Measurements from ENCODE around the gene SCN2A.
A peak's percentile ranks its signal among the peaks of the same experiment; 100 is the strongest.

Gene SCN2A

DNA sequence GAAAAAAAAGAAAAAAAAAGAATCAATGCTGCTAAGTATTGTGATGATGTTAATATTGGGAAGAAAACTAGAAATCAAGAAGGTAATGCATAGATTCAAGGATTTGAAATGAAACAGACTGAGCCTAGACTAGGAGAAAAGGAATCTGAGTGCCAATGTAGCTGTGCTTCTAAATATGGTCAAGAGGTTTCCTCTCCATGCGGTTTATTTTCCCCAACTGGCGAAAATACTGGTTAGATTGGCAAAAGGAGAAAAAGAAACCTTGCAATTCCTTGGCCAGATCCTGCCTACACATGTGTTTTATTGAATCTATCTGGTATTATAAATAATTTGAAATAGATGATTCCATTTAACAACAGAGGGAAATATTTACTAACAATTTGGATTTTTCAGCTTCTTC, 41.0 kb upstream of the SCN2A start:
- TF ChIP-seq CTCF (IDR thresholded peaks at IDR 0.05; ENCODE audit: control insufficient read depth, insufficient read depth, low read depth, low read length, missing control alignments) = no peak
- no peak for DNase-seq (ENCODE audit: low read depth)
- H3K4me3 ChIP-seq (ENCODE audit: control insufficient read depth, low read depth, low read length) = no peak overlapping the region

DNA sequence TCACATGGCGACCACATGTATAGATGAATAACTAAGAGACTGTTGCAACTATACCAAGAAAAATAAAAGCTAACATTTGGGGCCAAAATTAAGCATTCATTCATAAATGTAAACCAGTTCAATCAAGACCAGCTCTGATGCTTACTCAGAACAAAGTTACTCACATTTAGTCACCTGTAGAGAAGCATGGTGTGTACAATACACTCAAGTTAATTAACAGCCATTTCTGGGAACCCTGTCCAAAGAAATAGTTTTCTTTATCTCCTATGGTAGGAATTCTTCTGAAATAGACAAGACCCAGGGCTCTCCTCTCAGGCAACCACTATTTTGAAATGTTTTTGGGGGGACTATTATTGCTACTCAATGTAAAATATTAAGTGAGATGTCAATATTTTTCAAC, 37.0 kb upstream of the SCN2A start:
- H3K4me3 ChIP-seq (ENCODE audit: control insufficient read depth, low read depth, low read length) = no peak overlapping the region
- no peak for TF ChIP-seq CTCF (IDR thresholded peaks at IDR 0.05; ENCODE audit: control insufficient read depth, insufficient read depth, low read depth, low read length, missing control alignments)
- no peak for DNase-seq (ENCODE audit: low read depth)

- peak; percentile 28 for DNase-seq (ENCODE audit: low read depth)
- peak; percentile 75 for TF ChIP-seq CTCF (IDR thresholded peaks at IDR 0.05; ENCODE audit: control insufficient read depth, insufficient read depth, low read depth, low read length, missing control alignments)
- no peak within 1 kb of the TSS for H3K4me3 ChIP-seq (ENCODE audit: control insufficient read depth, low read depth, low read length)
These were observed 35.3 kb upstream of the SCN2A start, which contains the start of gene SCN3A for GRCh38 chr2:165203689-165204559. Gene SCN3A, minus strand, starts transcription at chr2:165204050. Its CDS starts 27,656 bp downstream, at chr2:165176394.

GRCh38 chr2:165205865-165206264, 33.3 kb upstream of the SCN2A start:
- TF ChIP-seq CTCF (IDR thresholded peaks at IDR 0.05; ENCODE audit: control insufficient read depth, insufficient read depth, low read depth, low read length, missing control alignments) = no peak
- DNase-seq (ENCODE audit: low read depth) = no peak
- H3K4me3 ChIP-seq (ENCODE audit: control insufficient read depth, low read depth, low read length) = no peak overlapping the region

- no peak for TF ChIP-seq CTCF (IDR thresholded peaks at IDR 0.05; ENCODE audit: control insufficient read depth, insufficient read depth, low read depth, low read length, missing control alignments)
- H3K4me3 ChIP-seq (ENCODE audit: control insufficient read depth, low read depth, low read length) = no peak overlapping the region
- no peak for DNase-seq (ENCODE audit: low read depth)
These were observed 31.1 kb upstream of the SCN2A start for GRCh38 chr2:165208094-165208493.

- no peak for TF ChIP-seq CTCF (IDR thresholded peaks at IDR 0.05; ENCODE audit: control insufficient read depth, insufficient read depth, low read depth, low read length, missing control alignments)
These were observed 25.1 kb upstream of the SCN2A start for GRCh38 chr2:165214093-165214492.

More at GRCh38 chr2:165214093-165214492, 25.1 kb upstream of the SCN2A start:
- DNase-seq (ENCODE audit: low read depth) = no peak
- no peak overlapping the region for H3K4me3 ChIP-seq (ENCODE audit: control insufficient read depth, low read depth, low read length)
